HUES64 (cell line): ENCODE data around the gene IGF2BP1.
"Not testable (repeated sequence)": the region's sequence is repeated elsewhere in the genome, so short reads cannot be mapped to it uniquely, and the experiment has no call there.

Source experiments
- H3K27ac ChIP-seq: 2 replicates; pipeline ENCODE4 v1.7.0; 2013; ENCODE audit warnings: low read depth, low read length, inconsistent platforms
- H3K27me3 ChIP-seq: 2 replicates; pipeline ENCODE4 v1.6.1; 2013; ENCODE audit warnings: mild to moderate bottlenecking, low read length; ENCODE audit not compliant: insufficient read depth
- H3K36me3 ChIP-seq: 2 replicates; pipeline ENCODE4 v1.6.1; 2013; ENCODE audit warnings: mild to moderate bottlenecking, low read length; ENCODE audit not compliant: insufficient read depth
- H3K4me1 ChIP-seq: 2 replicates; pipeline ENCODE4 v1.6.1; 2013; ENCODE audit warnings: mild to moderate bottlenecking, low read length, moderate library complexity; ENCODE audit not compliant: insufficient read depth
- H3K4me3 ChIP-seq: 2 replicates; pipeline ENCODE4 v1.5.1; 2013; ENCODE audit warnings: mild to moderate bottlenecking, low read length, moderate library complexity
- H3K9ac ChIP-seq: 2 replicates; pipeline ENCODE4 v1.6.1; 2013; ENCODE audit warnings: mild to moderate bottlenecking, low read depth, low read length
- H3K9me3 ChIP-seq: 2 replicates; pipeline ENCODE4 v1.6.1; 2013; ENCODE audit warnings: low read depth, low read length; ENCODE audit not compliant: insufficient read depth
- WGBS: fragments of 150-250, 120-280 bp; methylation state at CpG from one replicate; pipeline ENCODE4 v1.1.7; 2013; ENCODE audit warnings: missing lambda C conversion rate; 5-methylcytosine and 5-hydroxymethylcytosine counted together

Gene IGF2BP1

DNA sequence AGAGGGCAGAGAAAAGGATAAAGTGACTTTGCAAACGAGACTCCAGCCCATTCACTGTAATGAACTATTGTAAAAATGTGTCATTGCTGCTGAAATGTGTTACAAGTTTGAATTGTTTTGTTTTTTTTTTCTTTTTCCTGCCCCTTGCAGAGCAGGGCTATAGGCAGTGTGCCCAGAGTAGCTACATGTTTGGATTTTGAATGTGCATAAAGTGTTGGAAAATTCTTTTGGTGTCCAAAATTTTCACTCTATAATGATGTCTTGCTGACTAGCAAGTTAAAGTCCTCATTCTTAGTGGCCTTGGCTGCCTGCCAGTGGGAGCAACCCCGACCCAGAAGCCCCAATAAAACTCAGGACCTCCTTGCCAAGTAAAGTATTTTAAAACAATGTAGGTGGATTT, 66.5 kb downstream of the IGF2BP1 start:
- WGBS: 88% methylated on average over 2 of the region's 2 CpGs

DNA sequence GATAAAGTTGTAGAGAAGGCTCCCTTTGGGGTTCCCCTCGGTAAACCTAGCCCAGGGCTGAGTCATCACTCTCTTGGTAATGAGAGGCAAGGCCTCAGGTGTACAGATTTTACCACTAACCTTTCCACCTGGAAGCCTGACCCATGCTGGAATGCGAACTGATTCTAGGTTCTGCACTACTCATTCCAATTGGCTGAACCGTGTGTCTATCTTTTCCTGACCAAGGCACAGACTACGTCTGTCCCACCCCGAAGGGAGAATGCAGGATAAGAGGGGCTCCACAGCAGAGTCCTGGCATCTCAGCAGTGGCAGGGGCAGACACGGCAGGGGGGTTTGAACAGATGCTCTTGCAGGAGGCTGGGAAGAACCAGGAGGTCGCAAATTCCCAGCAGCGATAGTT, 70.0 kb downstream of the IGF2BP1 start:
- 84% methylated on average over 8 of the region's 8 CpGs for WGBS
- H3K36me3 ChIP-seq: no peaks in the 10 kb centered on the region
- no peak overlapping the region for H3K9ac ChIP-seq
- H3K27me3 ChIP-seq: no peaks in the 10 kb centered on the region
- no peak overlapping the region for H3K4me3 ChIP-seq
- H3K9me3 ChIP-seq: no peaks in the 10 kb centered on the region
- H3K4me1 ChIP-seq: no peaks in the 10 kb centered on the region
- H3K27ac ChIP-seq: no peak overlapping the region

More for the DNA sequence above, 66.5 kb downstream of the IGF2BP1 start:
- Histone ChIP-seq H3K9me3 (no peaks in the 10 kb centered on the region), H3K4me1 (no peaks in the 10 kb centered on the region), H3K27me3 (no peaks in the 10 kb centered on the region), H3K36me3 (no peaks in the 10 kb centered on the region), H3K9ac (no peak overlapping the region), H3K27ac (no peak overlapping the region), H3K4me3 (no peak overlapping the region)

DNA sequence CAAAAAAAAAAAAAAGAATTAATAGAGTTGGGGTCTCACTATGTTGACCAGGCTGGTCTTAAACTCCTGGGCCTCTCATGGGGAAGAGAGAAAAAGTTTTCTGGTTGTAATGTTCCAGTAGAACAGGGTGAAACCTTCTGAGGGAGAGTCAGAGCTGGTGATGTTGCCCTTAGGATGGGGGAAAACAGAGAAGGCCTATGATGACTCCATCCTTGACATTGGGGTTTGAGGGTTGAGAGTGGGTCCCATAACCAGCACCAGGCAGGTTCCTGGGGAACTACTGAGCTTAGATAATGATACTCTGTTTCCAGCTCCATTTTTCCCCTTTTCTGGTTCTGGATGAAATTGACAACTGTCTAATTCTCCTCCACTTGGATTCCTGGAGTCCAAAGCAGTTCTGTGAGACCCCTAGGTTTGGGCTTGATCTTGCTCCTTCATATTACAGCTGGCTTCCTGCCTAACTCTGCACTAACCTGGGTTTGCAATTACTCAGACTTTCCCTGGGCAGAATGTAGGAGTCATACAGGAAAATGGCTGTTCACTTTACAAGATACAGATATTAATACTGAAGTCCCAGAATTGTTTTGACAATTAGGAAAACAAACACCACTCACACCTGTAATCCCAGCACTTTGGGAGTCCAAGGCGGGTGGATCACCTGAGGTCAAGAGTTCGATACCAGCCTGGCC, 72.5 kb downstream of the IGF2BP1 start:
- Histone ChIP-seq H3K27ac (no peak overlapping the region), H3K4me1 (no peaks in the 10 kb centered on the region), H3K27me3 (no peaks in the 10 kb centered on the region), H3K4me3 (no peak overlapping the region), H3K9me3 (no peaks in the 10 kb centered on the region), H3K36me3 (no peaks in the 10 kb centered on the region), H3K9ac (no peak overlapping the region)
- WGBS: 93% methylated on average over 2 of the region's 2 CpGs

DNA sequence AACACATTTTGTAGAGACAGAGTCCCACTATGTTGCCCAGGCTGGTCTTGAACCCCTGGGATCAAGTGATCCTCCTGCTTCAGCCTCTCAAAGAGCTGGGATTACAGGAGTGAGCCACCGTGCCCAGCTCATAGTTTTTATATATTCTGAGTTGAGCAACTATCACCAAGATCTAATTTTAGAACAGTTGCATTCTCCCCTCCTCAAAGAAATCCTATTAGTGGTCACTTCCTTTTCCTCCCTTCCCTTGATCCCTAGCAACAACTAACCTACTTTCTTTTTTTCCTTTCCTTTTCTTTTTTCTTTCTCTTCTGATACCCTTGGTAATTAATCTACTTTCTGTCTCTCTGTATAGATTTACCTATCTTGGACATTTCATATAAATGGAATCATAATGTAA, 73.9 kb downstream of the IGF2BP1 start:
- Histone ChIP-seq H3K9me3 (no peaks in the 10 kb centered on the region), H3K4me3 (no peak overlapping the region), H3K4me1 (no peaks in the 10 kb centered on the region), H3K9ac (no peak overlapping the region), H3K36me3 (no peaks in the 10 kb centered on the region), H3K27me3 (no peaks in the 10 kb centered on the region), H3K27ac (no peak overlapping the region)
- WGBS: 82% methylated on average over 1 of the region's 1 CpG

DNA sequence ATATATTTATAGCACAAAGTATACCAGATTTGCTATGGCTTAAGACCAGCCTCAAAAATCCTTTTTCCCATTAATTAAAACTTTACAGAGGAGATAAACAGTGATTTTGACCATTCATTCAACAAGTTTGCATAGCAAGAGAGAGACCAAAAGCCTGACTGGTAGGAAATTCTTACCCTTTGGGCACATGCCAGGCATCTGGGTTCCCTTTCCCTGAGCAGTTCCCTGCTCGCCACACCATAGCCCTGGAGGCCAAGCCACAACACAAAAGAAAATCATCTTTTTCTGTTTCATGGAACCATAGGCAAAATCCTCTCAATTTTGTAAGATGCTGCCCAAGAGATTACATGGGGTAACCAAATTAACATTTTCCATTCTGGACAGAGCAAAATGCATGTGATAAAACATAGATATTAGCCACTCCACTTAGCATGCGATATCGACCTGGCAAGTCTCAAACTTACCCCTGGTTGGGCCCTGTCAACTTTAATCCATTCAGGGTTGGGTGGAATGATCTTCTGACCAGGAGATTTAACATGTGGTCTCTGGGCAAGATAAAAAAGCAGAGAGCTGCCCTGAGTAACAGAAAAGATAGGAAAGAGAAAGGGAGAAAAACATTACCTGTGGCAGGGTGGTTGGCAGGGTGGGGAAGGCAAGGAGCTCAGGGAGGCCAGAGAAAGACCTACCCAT, 77.8 kb downstream of the IGF2BP1 start:
- no peaks in the 10 kb centered on the region for H3K4me1 ChIP-seq
- no peaks in the 10 kb centered on the region for H3K27me3 ChIP-seq
- H3K36me3 ChIP-seq: no peaks in the 10 kb centered on the region
- no peak overlapping the region for H3K4me3 ChIP-seq
- 93% methylated on average over 3 of the region's 3 CpGs for WGBS
- no peaks in the 10 kb centered on the region for H3K9me3 ChIP-seq
- no peak overlapping the region for H3K9ac ChIP-seq
- H3K27ac ChIP-seq: no peak overlapping the region

DNA sequence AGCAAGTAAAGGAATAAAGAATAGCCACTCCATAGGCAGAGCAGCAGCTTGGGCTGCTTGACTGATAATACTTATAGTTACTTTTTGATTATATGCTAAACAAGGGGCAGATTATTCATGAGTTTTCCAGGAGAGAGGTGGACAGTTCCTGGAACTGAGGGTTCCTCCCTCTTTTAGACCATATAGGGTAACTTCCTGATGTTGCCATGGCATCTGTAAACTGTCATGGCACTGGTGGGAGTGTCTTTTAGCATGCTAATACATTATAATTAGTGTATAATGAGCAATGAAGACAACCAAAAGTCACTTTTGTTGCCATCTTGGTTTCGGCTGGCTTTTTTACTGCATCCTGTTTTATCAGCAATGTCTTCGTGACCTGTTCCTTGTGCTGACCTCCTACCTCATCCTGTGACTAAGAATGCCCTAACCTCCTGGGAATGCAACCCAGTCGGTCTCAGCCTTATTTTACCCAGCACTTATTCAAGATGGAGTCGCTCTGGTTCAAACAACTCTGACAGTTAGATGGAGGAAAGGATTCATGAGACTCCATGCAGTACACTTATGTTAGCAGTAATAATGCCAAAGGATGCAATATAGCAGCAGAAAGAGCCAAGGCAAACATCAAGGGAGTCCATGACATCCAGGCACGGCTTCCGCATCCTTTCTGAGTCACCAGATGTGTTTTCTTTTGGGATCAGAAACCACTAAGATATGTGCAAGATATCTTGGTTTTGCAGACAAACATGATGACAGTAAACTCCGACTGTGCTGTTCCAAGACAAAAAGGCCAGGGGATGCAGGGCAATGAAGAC, 79.6 kb downstream of the IGF2BP1 start:
- Histone ChIP-seq H3K9ac (no peak overlapping the region), H3K4me1 (no peaks in the 10 kb centered on the region), H3K4me3 (no peak overlapping the region), H3K36me3 (no peaks in the 10 kb centered on the region), H3K27me3 (no peaks in the 10 kb centered on the region), H3K27ac (no peak overlapping the region), H3K9me3 (no peaks in the 10 kb centered on the region)
- WGBS: 92% methylated on average over 7 of the region's 7 CpGs

DNA sequence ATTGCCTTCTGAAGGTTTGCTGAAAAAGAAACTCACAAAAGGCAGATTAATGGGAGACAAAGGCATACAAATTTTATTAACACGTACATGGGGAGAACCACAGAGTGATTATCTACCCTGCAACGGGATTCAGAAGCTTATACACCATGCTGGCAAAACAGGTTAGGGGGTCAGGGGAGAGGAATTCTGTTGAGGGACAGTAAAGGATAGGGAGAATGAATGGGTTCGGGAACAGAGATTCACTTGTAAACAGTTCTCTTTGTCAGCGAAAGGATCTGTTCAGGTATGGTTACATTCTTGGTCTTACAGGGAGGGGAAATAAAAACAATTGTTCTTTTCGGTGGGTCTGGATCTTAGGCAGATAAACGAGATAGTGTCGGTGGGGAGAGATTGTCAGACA, 81.1 kb downstream of the IGF2BP1 start:
- H3K9me3 ChIP-seq: no peaks in the 10 kb centered on the region
- H3K9ac ChIP-seq: no peak overlapping the region
- H3K36me3 ChIP-seq: no peaks in the 10 kb centered on the region
- H3K4me1 ChIP-seq: no peaks in the 10 kb centered on the region
- no peak overlapping the region for H3K27ac ChIP-seq
- H3K27me3 ChIP-seq: no peaks in the 10 kb centered on the region
- 90% methylated on average over 7 of the region's 7 CpGs for WGBS
- no peak overlapping the region for H3K4me3 ChIP-seq

DNA sequence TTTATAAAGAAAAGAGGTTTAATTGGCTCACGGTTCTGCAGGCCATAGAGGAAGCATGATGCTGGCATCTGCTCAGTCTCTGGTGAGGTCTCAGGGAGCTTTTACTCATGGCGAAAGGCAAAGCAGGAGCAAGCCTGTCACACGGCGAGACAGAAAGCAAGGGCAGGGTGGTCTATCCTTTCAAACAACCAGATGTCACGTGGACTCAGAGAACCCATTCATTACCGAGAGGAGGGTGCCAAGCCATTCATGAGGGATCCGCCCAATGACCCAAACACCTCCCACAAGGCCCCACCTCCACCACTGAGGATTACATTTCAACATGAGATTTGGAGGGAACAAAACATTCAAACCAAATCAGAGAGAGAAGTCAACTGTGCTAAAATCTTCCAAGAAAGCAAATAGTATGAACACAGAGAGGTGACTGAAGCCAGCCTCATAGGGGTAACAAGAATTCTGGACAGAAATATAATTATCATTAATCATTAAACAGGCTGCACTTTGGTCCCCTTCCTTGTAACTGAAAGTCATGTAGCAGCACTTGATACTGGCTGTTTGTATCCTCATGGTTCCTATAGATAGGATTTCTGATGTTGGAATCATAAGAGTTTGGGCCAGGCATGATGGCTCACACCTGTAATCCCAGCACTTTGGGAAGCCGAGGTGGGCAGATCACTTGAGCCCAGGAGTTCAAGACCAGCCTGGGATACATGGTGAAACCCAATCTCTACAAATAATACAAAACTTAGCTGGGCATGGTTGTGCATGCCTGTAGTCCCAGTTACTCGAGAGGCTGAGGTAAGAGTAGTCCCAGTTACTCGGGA, 82.9 kb downstream of the IGF2BP1 start:
- no peak overlapping the region for H3K9ac ChIP-seq
- no peak overlapping the region for H3K27ac ChIP-seq
- H3K9me3 ChIP-seq: no peaks in the 10 kb centered on the region
- no peaks in the 10 kb centered on the region for H3K36me3 ChIP-seq
- no peaks in the 10 kb centered on the region for H3K4me1 ChIP-seq
- H3K27me3 ChIP-seq: no peaks in the 10 kb centered on the region
- 90% methylated on average over 10 of the region's 10 CpGs for WGBS
- H3K4me3 ChIP-seq: no peak overlapping the region

DNA sequence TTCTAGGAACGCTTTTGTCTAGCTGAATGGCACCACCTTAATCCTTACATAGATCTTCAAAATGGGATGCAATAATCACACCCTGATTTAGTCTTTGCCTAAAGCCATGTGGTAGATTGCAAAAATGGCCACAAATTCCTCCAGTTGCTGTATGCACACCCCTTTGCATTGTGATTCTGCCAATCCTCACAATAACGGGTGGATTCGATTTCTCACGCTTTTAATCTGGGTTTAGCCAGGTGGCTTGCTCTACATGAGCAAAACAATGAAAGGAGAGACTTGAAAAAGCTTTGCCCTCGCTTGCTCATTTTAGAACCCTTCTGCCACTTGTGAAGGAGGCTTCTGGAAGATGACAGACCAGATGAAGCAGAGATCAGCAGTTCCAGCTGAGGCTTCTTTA, 85.0 kb downstream of the IGF2BP1 start:
- H3K36me3 ChIP-seq: no peaks in the 10 kb centered on the region
- no peak overlapping the region for H3K27ac ChIP-seq
- 0 out of 2 replicates have a peak, but pooled peaks cover 4% of the 10 kb centered on the region for H3K4me1 ChIP-seq
- H3K9ac ChIP-seq: no peak overlapping the region
- no peak overlapping the region for H3K4me3 ChIP-seq
- H3K27me3 ChIP-seq: no peaks in the 10 kb centered on the region
- WGBS: 93% methylated on average over 5 of the region's 5 CpGs
- H3K9me3 ChIP-seq: no peaks in the 10 kb centered on the region

DNA sequence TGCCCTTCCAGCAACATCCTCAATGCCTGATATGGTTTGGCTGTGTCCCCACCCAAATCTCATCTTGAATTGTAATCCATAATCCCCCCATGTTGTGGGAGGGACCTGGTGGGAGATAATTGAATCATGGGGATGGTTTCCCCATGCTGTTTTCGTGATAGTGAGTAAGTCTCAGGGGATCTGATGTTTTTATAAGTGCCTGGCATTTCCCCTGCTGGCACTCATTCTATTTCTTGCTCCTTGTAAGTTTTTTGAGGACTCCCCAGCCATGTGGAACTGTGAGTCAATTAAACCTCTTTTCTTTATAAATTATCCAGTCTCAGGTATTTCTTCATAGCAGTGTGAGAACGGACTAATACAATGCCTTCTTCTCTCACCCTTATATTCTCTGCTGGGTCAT, 87.9 kb downstream of the IGF2BP1 start:
- H3K9ac ChIP-seq, H3K36me3 ChIP-seq, H3K4me3 ChIP-seq, H3K9me3 ChIP-seq, H3K27me3 ChIP-seq, H3K27ac ChIP-seq, H3K4me1 ChIP-seq: not testable (repeated sequence)
- 83% methylated on average over 2 of the region's 2 CpGs for WGBS
